GM10266 (cell line): ENCODE results near the gene ZYG11A.

Source experiments
- DNase-seq: peaks from one replicate; pipeline ENCODE4 v3.0.0; 2012; ENCODE audit errors: extremely low spot score
- CTCF ChIP-seq: IDR thresholded peaks from 2 replicates; pipeline ENCODE4 v1.5.1; 2012; ENCODE audit warnings: mild to moderate bottlenecking, low read depth; ENCODE audit not compliant: control insufficient read depth, insufficient read depth; ENCODE audit errors: missing control alignments

The ZYG11A gene

DNA sequence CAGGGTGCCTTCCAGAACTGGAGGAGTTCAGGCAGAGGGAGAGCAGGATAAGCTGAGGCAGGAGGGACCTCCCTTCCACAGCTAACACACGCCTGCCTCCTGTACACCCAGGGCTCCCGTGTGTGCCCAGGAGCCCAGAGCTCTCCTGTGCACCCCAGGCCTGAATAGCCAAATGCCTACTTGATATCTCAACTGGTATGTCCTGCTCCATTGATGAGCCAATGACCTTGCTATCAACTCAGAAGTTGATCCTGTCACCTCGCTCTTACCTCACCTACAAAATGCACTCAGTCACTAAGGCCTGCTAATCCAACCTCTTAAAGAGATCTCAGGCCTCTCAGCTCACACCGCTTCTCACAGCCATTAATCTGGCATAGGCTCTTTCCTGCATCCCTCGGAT is 71.9 kb downstream of the ZYG11A start:
- TF ChIP-seq CTCF = no peak
- DNase-seq = no peak

- TF ChIP-seq CTCF = no peak
Observed at GRCh38 chr1:52915211-52915854, 72.8 kb downstream of the ZYG11A start.

GRCh38 chr1:52915855-52916220 is 73.3 kb downstream of the ZYG11A start:
- TF ChIP-seq CTCF = no peak

More at GRCh38 chr1:52915211-52915854, 72.8 kb downstream of the ZYG11A start:
- no peak for DNase-seq

GRCh38 chr1:52916241-52916975 is 73.8 kb downstream of the ZYG11A start:
- DNase-seq = no peak
- no peak for TF ChIP-seq CTCF

More at GRCh38 chr1:52915855-52916220, 73.3 kb downstream of the ZYG11A start:
- DNase-seq = no peak

- TF ChIP-seq CTCF = no peak
- DNase-seq = no peak
Observed at GRCh38 chr1:52917156-52917555, 74.6 kb downstream of the ZYG11A start.

DNA sequence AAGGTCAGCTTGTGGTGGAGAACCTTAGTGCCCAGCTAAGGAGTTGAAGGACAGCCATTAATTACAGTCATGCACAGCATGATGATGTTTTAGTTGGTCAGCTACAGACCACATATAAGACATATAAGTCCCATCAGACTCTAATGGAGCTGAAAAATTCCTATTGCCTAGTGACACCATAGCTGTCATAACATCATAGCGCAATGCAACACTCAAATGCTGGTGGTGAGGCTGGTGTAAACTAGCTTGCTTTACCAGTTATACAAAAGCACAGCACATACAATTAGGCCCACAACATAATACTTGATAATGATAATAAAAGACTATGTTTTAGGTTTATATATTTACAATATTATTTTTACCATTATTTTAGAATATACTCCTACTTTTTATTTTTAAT is 75.0 kb downstream of the ZYG11A start:
- no peak for TF ChIP-seq CTCF
- DNase-seq = no peak

DNA sequence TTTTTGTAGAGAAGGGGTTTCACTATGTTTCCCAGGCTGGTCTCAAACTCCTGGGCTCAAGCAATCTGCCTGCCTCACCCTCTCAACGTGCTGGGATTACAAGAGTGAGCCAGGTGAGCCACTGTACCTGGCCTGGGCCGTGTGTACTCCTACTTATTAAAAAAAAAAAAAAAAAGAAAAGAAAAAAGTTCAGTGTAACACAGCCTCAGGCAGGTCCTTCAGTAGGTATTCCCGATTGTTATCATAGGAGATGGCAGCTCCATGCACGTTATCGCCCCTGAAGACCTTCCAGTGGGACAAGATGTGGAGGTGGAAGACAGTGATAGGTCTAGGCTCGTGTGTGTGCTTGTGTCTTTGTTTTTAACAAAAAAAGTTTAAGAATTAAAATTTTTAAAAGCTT is 75.6 kb downstream of the ZYG11A start:
- DNase-seq = no peak
- no peak for TF ChIP-seq CTCF
